ENCODE measurements around the gene PRR3. TPM values are rescaled to one million over a fixed set of nuclear protein-coding genes. Genes with fewer than 3 reads are reported as not detected.

The PRR3 gene
- total RNA-seq, 1 donor from 2014 or later = 5.9 TPM

- TF ChIP-seq POLR2AphosphoS5 (IDR thresholded peaks at IDR 0.05; ENCODE audit: insufficient read depth in 1 of 2, low read depth in 1 of 2) (no peak), POLR2A (IDR thresholded peaks at IDR 0.05) (no peak)
- TF ChIP-seq, protein P1, sequence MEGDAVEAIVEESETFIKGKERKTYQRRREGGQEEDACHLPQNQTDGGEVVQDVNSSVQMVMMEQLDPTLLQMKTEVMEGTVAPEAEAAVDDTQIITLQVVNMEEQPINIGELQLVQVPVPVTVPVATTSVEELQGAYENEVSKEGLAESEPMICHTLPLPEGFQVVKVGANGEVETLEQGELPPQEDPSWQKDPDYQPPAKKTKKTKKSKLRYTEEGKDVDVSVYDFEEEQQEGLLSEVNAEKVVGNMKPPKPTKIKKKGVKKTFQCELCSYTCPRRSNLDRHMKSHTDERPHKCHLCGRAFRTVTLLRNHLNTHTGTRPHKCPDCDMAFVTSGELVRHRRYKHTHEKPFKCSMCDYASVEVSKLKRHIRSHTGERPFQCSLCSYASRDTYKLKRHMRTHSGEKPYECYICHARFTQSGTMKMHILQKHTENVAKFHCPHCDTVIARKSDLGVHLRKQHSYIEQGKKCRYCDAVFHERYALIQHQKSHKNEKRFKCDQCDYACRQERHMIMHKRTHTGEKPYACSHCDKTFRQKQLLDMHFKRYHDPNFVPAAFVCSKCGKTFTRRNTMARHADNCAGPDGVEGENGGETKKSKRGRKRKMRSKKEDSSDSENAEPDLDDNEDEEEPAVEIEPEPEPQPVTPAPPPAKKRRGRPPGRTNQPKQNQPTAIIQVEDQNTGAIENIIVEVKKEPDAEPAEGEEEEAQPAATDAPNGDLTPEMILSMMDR (IDR thresholded peaks at IDR 0.05) = no peak
- Histone ChIP-seq H3K36me3 (peaks cover 0 to 21% of the 10 kb centered on the region in 2 donors), H3K9me3 (no peaks in the 10 kb centered on the region), H3K27me3 (no peaks in the 10 kb centered on the region), H3K27ac (no peak overlapping the region), H3K4me3 (no peak overlapping the region), H3K4me1 (peaks cover 19% of the 10 kb centered on the region)
- DNase-seq (ENCODE audit: extremely low spot score in 2 of 2) = no peak
- intact Hi-C loops (cut with DNase I) = no loop called here
These were observed 3.8 kb downstream of the PRR3 start for GRCh38 chr6:30560930-30561329.

- Histone ChIP-seq H3K9me3 (no peaks in the 10 kb centered on the region), H3K4me3 (no peak overlapping the region), H3K27me3 (no peaks in the 10 kb centered on the region), H3K27ac (no peak overlapping the region), H3K4me1 (peaks cover 14% of the 10 kb centered on the region), H3K36me3 (peaks cover 0 to 21% of the 10 kb centered on the region in 2 donors)
- no peak for DNase-seq (ENCODE audit: extremely low spot score in 2 of 2)
- TF ChIP-seq POLR2A (IDR thresholded peaks at IDR 0.05) = no peak
- TF ChIP-seq, protein P1 (IDR thresholded peaks at IDR 0.05) = no peak
- TF ChIP-seq POLR2AphosphoS5 (IDR thresholded peaks at IDR 0.05; ENCODE audit: insufficient read depth in 1 of 2, low read depth in 1 of 2) = no peak
- intact Hi-C loops (cut with DNase I) = no loop called here
These were observed 5.7 kb downstream of the PRR3 start for GRCh38 chr6:30562470-30563425.

- DNase-seq (ENCODE audit: extremely low spot score in 2 of 2) = no peak
- H3K4me1 ChIP-seq = peaks cover under 1% of the 10 kb centered on the region
- no peak overlapping the region for H3K4me3 ChIP-seq
- H3K27ac ChIP-seq = no peak overlapping the region
- no peaks in the 10 kb centered on the region for H3K27me3 ChIP-seq
- intact Hi-C loops (cut with DNase I) = no loop called here
- peaks cover 0 to 17% of the 10 kb centered on the region in 2 donors for H3K36me3 ChIP-seq
- TF ChIP-seq POLR2AphosphoS5 (IDR thresholded peaks at IDR 0.05; ENCODE audit: insufficient read depth in 1 of 2, low read depth in 1 of 2) = no peak
- TF ChIP-seq, protein P1 (IDR thresholded peaks at IDR 0.05) = no peak
- TF ChIP-seq POLR2A (IDR thresholded peaks at IDR 0.05) = no peak
- no peaks in the 10 kb centered on the region for H3K9me3 ChIP-seq
These were observed 7.0 kb downstream of the PRR3 start for GRCh38 chr6:30564114-30564513.

DNA sequence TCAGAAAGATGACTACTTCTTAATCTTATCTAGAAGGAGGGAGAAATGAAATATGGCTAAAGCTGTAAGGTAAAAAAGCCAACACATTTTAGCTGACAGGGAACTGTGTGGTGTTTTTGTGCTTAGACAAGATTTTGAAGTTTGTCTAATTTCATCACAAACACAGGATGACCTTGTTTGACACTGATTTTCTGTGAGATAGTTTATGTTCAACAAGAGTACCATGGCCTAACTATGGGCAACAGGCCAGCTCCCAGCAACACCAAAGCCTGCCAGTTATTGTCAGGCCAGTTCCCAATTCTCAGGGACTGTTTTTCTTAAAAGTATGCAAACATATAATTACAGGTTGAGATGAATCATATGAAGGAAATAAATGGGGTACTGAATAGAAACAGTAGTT is 8.7 kb downstream of the PRR3 start:
- no peaks in the 10 kb centered on the region for H3K9me3 ChIP-seq
- intact Hi-C loops (cut with DNase I) = no loop called here
- DNase-seq (ENCODE audit: extremely low spot score in 2 of 2) = no peak
- H3K4me1 ChIP-seq = peaks cover 15% of the 10 kb centered on the region
- peaks cover 0 to 17% of the 10 kb centered on the region in 2 donors for H3K36me3 ChIP-seq
- no peak overlapping the region for H3K4me3 ChIP-seq
- TF ChIP-seq POLR2AphosphoS5 (IDR thresholded peaks at IDR 0.05; ENCODE audit: insufficient read depth in 1 of 2, low read depth in 1 of 2) (no peak), POLR2A (IDR thresholded peaks at IDR 0.05) (no peak)
- TF ChIP-seq, protein P1 (IDR thresholded peaks at IDR 0.05) = no peak
- no peaks in the 10 kb centered on the region for H3K27me3 ChIP-seq
- H3K27ac ChIP-seq = no peak overlapping the region

DNA sequence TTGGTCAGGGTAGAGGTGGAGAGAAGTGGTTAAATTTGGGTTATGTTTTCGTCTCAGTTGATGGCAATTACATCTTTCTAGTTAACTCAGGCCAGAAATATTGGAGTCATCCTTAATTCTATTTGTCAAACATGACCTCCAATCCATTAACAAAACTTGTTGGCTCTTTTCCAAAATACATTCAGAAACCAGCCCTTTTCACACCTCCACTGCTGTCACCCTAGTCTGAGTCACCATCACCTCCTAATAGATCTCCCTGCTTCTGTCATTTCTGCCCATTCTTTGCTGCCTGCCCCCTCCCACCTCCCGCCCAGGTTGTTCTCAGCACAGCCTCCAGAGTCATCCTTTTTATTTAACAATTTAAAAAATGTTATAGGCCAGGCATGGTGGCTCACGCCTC is 11.2 kb downstream of the PRR3 start:
- Histone ChIP-seq H3K9me3 (no peaks in the 10 kb centered on the region), H3K27me3 (no peaks in the 10 kb centered on the region), H3K27ac (no peak overlapping the region), H3K36me3 (peaks cover 0 to 2% of the 10 kb centered on the region in 2 donors), H3K4me1 (peaks cover 31% of the 10 kb centered on the region), H3K4me3 (no peak overlapping the region)
- no peak for DNase-seq (ENCODE audit: extremely low spot score in 2 of 2)
- intact Hi-C loops (cut with DNase I) = no loop called here
- TF ChIP-seq, protein P1 (IDR thresholded peaks at IDR 0.05) = no peak
- TF ChIP-seq POLR2AphosphoS5 (IDR thresholded peaks at IDR 0.05; ENCODE audit: insufficient read depth in 1 of 2, low read depth in 1 of 2) (no peak), POLR2A (IDR thresholded peaks at IDR 0.05) (no peak)

All from vagina (tissue), 2 donors.